ENCODE data around the gene CD300A. TPM values are rescaled to one million over a fixed set of nuclear protein-coding genes. Genes with fewer than 3 reads are reported as not detected.
"Not testable (repeated sequence)": the region's sequence is repeated elsewhere in the genome, so short reads cannot be mapped to it uniquely, and the experiment has no call there.

CD300A gene
- total RNA-seq, 5 donors from 2014 or later (not counting 1 experiment from before 2014, with no cell fraction given), result 9.2 to 18.8 (median 12.5) TPM

GRCh38 chr17:74491626-74492025 lies 25.2 kb downstream of the CD300A start:
- Mint-ChIP-seq H3K27me3 (no peaks in the 10 kb centered on the region), H3K9me3 (peaks cover 0 to 3% (median 0%) of the 10 kb centered on the region in 3 donors), H3K36me3 (peaks cover 12% of the 10 kb centered on the region), H3K4me3 (no peak overlapping the region), H3K4me1 (peaks cover 0 to 14% (median 4%) of the 10 kb centered on the region in 3 donors), H3K27ac (no peak overlapping the region)
- ChIA-PET POLR2A (no interaction called here), CTCF (interaction anchor here in 1 of 2 donors (1.4 kb wide), 1 partner anchor 112 kb away, joined by 7 read pairs; no protein-coding TSS in a partner anchor)
- H3K27me3 ChIP-seq (replicated peaks in 1 of 2; ENCODE audit: control insufficient read depth in 2 of 2, extremely low read depth in 1 of 2, insufficient read depth in 2 of 2, low read length in 1 of 2), result no peaks in the 10 kb centered on the region
- ATAC-seq (replicated peaks in 1 of 4) (no peak), DNase-seq (no peak)
- no CpG with 5 or more reads among the region's 7 CpGs for WGBS (ENCODE audit: insufficient coverage)
- no peak overlapping the region for H3K27ac ChIP-seq (ENCODE audit: low read length)
- no peaks in the 10 kb centered on the region for H3K36me3 ChIP-seq (ENCODE audit: control insufficient read depth in 2 of 2, extremely low read depth in 1 of 2, insufficient read depth in 1 of 2, low read length in 1 of 2)
- H3K4me1 ChIP-seq (ENCODE audit: control insufficient read depth in 1 of 2, extremely low read depth in 1 of 2, insufficient read depth in 2 of 2, low read length in 2 of 2), result peaks cover 0 to 6% of the 10 kb centered on the region in 2 experiments
- no peak overlapping the region for H3K4me3 ChIP-seq (ENCODE audit: control insufficient read depth in 1 of 2, extremely low read depth in 1 of 2, low read length in 1 of 2)
- no peaks in the 10 kb centered on the region for H3K9me3 ChIP-seq

- Mint-ChIP-seq H3K4me1 (peaks cover 0 to 12% (median 4%) of the 10 kb centered on the region in 3 donors), H3K36me3 (peaks cover 4% of the 10 kb centered on the region), H3K27me3 (peaks cover 0 to 4% of the 10 kb centered on the region in 2 donors), H3K4me3 (no peak overlapping the region), H3K27ac (no peak overlapping the region), H3K9me3 (peaks cover 0 to 3% (median 0%) of the 10 kb centered on the region in 3 donors)
- no peaks in the 10 kb centered on the region for H3K9me3 ChIP-seq
- ATAC-seq (replicated peaks in 1 of 4) (peak; percentile 64 to 89 (median 68)), DNase-seq (peak; percentile 27 to 82 (median 61))
- H3K4me1 ChIP-seq (ENCODE audit: control insufficient read depth in 1 of 2, extremely low read depth in 1 of 2, insufficient read depth in 2 of 2, low read length in 2 of 2), result peaks cover 0 to 6% of the 10 kb centered on the region in 2 experiments
- H3K4me3 ChIP-seq (ENCODE audit: control insufficient read depth in 1 of 2, extremely low read depth in 1 of 2, low read length in 1 of 2), result no peak overlapping the region
- 56% methylated on average over 7 of the region's 11 CpGs for WGBS (ENCODE audit: insufficient coverage)
- CTCF ChIA-PET, result interaction anchor here (0.6 to 1.0 kb wide), 4 partner anchors 26 to 114 kb away, joined by 3 to 5 read pairs (median 3); no protein-coding TSS in a partner anchor
- POLR2A ChIA-PET, result no interaction called here
- H3K27me3 ChIP-seq (replicated peaks in 1 of 2; ENCODE audit: control insufficient read depth in 2 of 2, extremely low read depth in 1 of 2, insufficient read depth in 2 of 2, low read length in 1 of 2), result peaks cover 0 to 3% of the 10 kb centered on the region in 2 experiments
- H3K27ac ChIP-seq (ENCODE audit: low read length), result no peak overlapping the region
- no peaks in the 10 kb centered on the region for H3K36me3 ChIP-seq (ENCODE audit: control insufficient read depth in 2 of 2, extremely low read depth in 1 of 2, insufficient read depth in 1 of 2, low read length in 1 of 2)
Observed at GRCh38 chr17:74493331-74493833, 26.9 kb downstream of the CD300A start.

GRCh38 chr17:74497471-74497870 lies 31.0 kb downstream of the CD300A start:
- no peak overlapping the region for H3K4me3 ChIP-seq (ENCODE audit: control insufficient read depth in 1 of 2, extremely low read depth in 1 of 2, low read length in 1 of 2)
- DNase-seq (no peak), ATAC-seq (replicated peaks in 1 of 4) (no peak)
- ChIA-PET POLR2A (no interaction called here), CTCF (interaction anchor here in 1 of 2 donors (1.0 to 1.5 kb wide), 2 partner anchors 13 to 127 kb away, joined by 3 read pairs; no protein-coding TSS in a partner anchor)
- H3K27ac ChIP-seq (ENCODE audit: low read length), result no peak overlapping the region
- no peaks in the 10 kb centered on the region for H3K36me3 ChIP-seq (ENCODE audit: control insufficient read depth in 2 of 2, extremely low read depth in 1 of 2, insufficient read depth in 1 of 2, low read length in 1 of 2)
- H3K27me3 Mint-ChIP-seq, result peaks cover 0 to 4% of the 10 kb centered on the region in 2 donors
- H3K4me1 ChIP-seq (ENCODE audit: control insufficient read depth in 1 of 2, extremely low read depth in 1 of 2, insufficient read depth in 2 of 2, low read length in 2 of 2), result peaks cover 0 to 6% of the 10 kb centered on the region in 2 experiments
- no peaks in the 10 kb centered on the region for H3K36me3 Mint-ChIP-seq
- H3K4me3 Mint-ChIP-seq, result no peak overlapping the region
- WGBS (ENCODE audit: insufficient coverage), result 58% methylated on average over 3 of the region's 5 CpGs
- H3K9me3 ChIP-seq, result no peaks in the 10 kb centered on the region
- no peaks in the 10 kb centered on the region for H3K9me3 Mint-ChIP-seq
- peaks cover 0 to 3% of the 10 kb centered on the region in 2 experiments for H3K27me3 ChIP-seq (replicated peaks in 1 of 2; ENCODE audit: control insufficient read depth in 2 of 2, extremely low read depth in 1 of 2, insufficient read depth in 2 of 2, low read length in 1 of 2)
- H3K27ac Mint-ChIP-seq, result no peak overlapping the region
- H3K4me1 Mint-ChIP-seq, result peaks cover 0 to 6% (median 4%) of the 10 kb centered on the region in 3 donors

GRCh38 chr17:74499992-74500391 lies 33.6 kb downstream of the CD300A start:
- POLR2A ChIA-PET, result no interaction called here
- no peak overlapping the region for H3K27ac ChIP-seq (ENCODE audit: low read length)
- ATAC-seq (replicated peaks in 1 of 4) (no peak), DNase-seq (no peak)
- no peaks in the 10 kb centered on the region for H3K9me3 ChIP-seq
- H3K27me3 Mint-ChIP-seq, result peaks cover 0 to 4% of the 10 kb centered on the region in 2 donors
- peaks cover 0 to 3% of the 10 kb centered on the region in 2 experiments for H3K27me3 ChIP-seq (replicated peaks in 1 of 2; ENCODE audit: control insufficient read depth in 2 of 2, extremely low read depth in 1 of 2, insufficient read depth in 2 of 2, low read length in 1 of 2)
- no peaks in the 10 kb centered on the region for H3K4me1 ChIP-seq (ENCODE audit: control insufficient read depth in 1 of 2, extremely low read depth in 1 of 2, insufficient read depth in 2 of 2, low read length in 2 of 2)
- H3K27ac Mint-ChIP-seq, result no peak overlapping the region
- H3K36me3 Mint-ChIP-seq, result no peaks in the 10 kb centered on the region
- H3K9me3 Mint-ChIP-seq, result no peaks in the 10 kb centered on the region
- CTCF ChIA-PET, result no interaction called here
- no peak overlapping the region for H3K4me3 Mint-ChIP-seq
- H3K36me3 ChIP-seq (ENCODE audit: control insufficient read depth in 2 of 2, extremely low read depth in 1 of 2, insufficient read depth in 1 of 2, low read length in 1 of 2), result no peaks in the 10 kb centered on the region
- H3K4me1 Mint-ChIP-seq, result no peaks in the 10 kb centered on the region
- no peak overlapping the region for H3K4me3 ChIP-seq (ENCODE audit: control insufficient read depth in 1 of 2, extremely low read depth in 1 of 2, low read length in 1 of 2)
- 97% methylated on average over 3 of the region's 3 CpGs for WGBS (ENCODE audit: insufficient coverage)

GRCh38 chr17:74502861-74503260 lies 36.4 kb downstream of the CD300A start:
- H3K9me3 ChIP-seq, result no peaks in the 10 kb centered on the region
- Mint-ChIP-seq H3K36me3 (no peaks in the 10 kb centered on the region), H3K9me3 (no peaks in the 10 kb centered on the region), H3K27me3 (no peaks in the 10 kb centered on the region), H3K4me3 (no peak overlapping the region), H3K4me1 (no peaks in the 10 kb centered on the region), H3K27ac (no peak overlapping the region)
- H3K36me3 ChIP-seq (ENCODE audit: control insufficient read depth in 2 of 2, extremely low read depth in 1 of 2, insufficient read depth in 1 of 2, low read length in 1 of 2), result no peaks in the 10 kb centered on the region
- no peaks in the 10 kb centered on the region for H3K27me3 ChIP-seq (replicated peaks in 1 of 2; ENCODE audit: control insufficient read depth in 2 of 2, extremely low read depth in 1 of 2, insufficient read depth in 2 of 2, low read length in 1 of 2)
- CTCF ChIA-PET, result no interaction called here
- H3K4me1 ChIP-seq (ENCODE audit: control insufficient read depth in 1 of 2, extremely low read depth in 1 of 2, insufficient read depth in 2 of 2, low read length in 2 of 2), result no peaks in the 10 kb centered on the region
- ATAC-seq (replicated peaks in 1 of 4), result no peak
- no peak overlapping the region for H3K27ac ChIP-seq (ENCODE audit: low read length)
- POLR2A ChIA-PET, result no interaction called here
- H3K4me3 ChIP-seq (ENCODE audit: control insufficient read depth in 1 of 2, extremely low read depth in 1 of 2, low read length in 1 of 2), result no peak overlapping the region
- no peak for DNase-seq
- 83% methylated on average over 3 of the region's 6 CpGs for WGBS (ENCODE audit: insufficient coverage)

DNA sequence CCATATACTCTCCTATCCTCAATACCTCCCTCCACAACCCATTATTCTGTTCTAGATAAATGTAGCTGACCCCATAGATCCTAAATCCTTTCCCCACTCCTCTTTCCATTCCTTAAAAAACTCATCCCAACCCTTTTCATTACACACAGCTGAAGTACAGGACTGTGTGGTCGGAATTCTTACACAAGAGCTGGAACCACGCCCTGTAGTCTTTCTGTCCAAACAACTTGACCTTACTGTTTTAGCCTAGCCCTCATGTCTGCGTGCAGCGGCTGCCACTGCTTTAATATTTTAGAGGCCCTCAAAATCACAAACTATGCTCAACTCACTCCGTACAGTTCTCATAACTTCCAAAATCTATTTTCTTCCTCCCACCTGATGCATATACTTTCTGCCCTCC lies 37.5 kb downstream of the CD300A start:
- H3K27ac ChIP-seq (ENCODE audit: low read length); DNase-seq; H3K27me3 Mint-ChIP-seq; H3K4me1 Mint-ChIP-seq; ATAC-seq (replicated peaks in 1 of 4); H3K4me3 ChIP-seq (ENCODE audit: control insufficient read depth in 1 of 2, extremely low read depth in 1 of 2, low read length in 1 of 2); H3K4me3 Mint-ChIP-seq; H3K27ac Mint-ChIP-seq; H3K9me3 ChIP-seq; H3K27me3 ChIP-seq (replicated peaks in 1 of 2; ENCODE audit: control insufficient read depth in 2 of 2, extremely low read depth in 1 of 2, insufficient read depth in 2 of 2, low read length in 1 of 2); H3K36me3 ChIP-seq (ENCODE audit: control insufficient read depth in 2 of 2, extremely low read depth in 1 of 2, insufficient read depth in 1 of 2, low read length in 1 of 2); POLR2A ChIA-PET; H3K9me3 Mint-ChIP-seq; CTCF ChIA-PET; H3K4me1 ChIP-seq (ENCODE audit: control insufficient read depth in 1 of 2, extremely low read depth in 1 of 2, insufficient read depth in 2 of 2, low read length in 2 of 2); H3K36me3 Mint-ChIP-seq: not testable (repeated sequence)
- WGBS (ENCODE audit: insufficient coverage), result 83% methylated on average over 5 of the region's 5 CpGs
